Upper lobe of right lung (tissue), 1 donor: Measurements from ENCODE around the gene ARHGEF12. TPM values are rescaled to one million over a fixed set of nuclear protein-coding genes. Genes with fewer than 3 reads are reported as not detected.

Source experiments
- ATAC-seq: fragments of 200-7000 bp; cut with Tn5 transposase; one replicate; pipeline ENCODE4 v1.9.1; 2020; ENCODE audit warnings: mild to moderate bottlenecking, moderate library complexity
- DNase-seq: peaks from one replicate; pipeline ENCODE4 v3.0.0-alpha.2; 2020
- H3K27ac ChIP-seq: fragments of 200-600 bp; one replicate; pipeline ENCODE4 v1.8.0; 2022
- H3K27me3 ChIP-seq: fragments of 200-600 bp; one replicate; pipeline ENCODE4 v1.8.0; 2022; ENCODE audit warnings: mild to moderate bottlenecking
- H3K36me3 ChIP-seq: fragments of 200-600 bp; one replicate; pipeline ENCODE4 v1.8.0; 2022
- H3K4me1 ChIP-seq: fragments of 200-600 bp; one replicate; pipeline ENCODE4 v1.8.0; 2022
- H3K4me3 ChIP-seq: fragments of 200-600 bp; one replicate; pipeline ENCODE4 v1.8.0; 2022; ENCODE audit warnings: mild to moderate bottlenecking
- H3K9me3 ChIP-seq: fragments of 200-600 bp; one replicate; pipeline ENCODE4 v1.8.0; 2022
- intact Hi-C: fragments of 100-400 bp; cut with DNase I; formaldehyde crosslinking; loops from one replicate; pipeline ENCODE4 v1.11.0; 2022
- total RNA-seq: library from RNA; stranded (reverse); fragmentation: NEBNext Ultra II Directional; extraction: Animal tissue kit (Norgen Biotek cat#: 25700); gene quantifications from one replicate; pipeline ENCODE4 v1.2.1, GENCODE V29; 2021
- TF ChIP-seq, protein P1 (sequence below): fragments of 200-600 bp; IDR thresholded peaks from one replicate; pipeline ENCODE4 v1.8.0; 2022; ENCODE audit warnings: antibody characterized with exemption
- donor health status: DM: no; HTN: yes; CAD: no; lungs with severe emphysema.

ARHGEF12 gene
- total RNA-seq, 1 donor from 2014 or later = 132 TPM

DNA sequence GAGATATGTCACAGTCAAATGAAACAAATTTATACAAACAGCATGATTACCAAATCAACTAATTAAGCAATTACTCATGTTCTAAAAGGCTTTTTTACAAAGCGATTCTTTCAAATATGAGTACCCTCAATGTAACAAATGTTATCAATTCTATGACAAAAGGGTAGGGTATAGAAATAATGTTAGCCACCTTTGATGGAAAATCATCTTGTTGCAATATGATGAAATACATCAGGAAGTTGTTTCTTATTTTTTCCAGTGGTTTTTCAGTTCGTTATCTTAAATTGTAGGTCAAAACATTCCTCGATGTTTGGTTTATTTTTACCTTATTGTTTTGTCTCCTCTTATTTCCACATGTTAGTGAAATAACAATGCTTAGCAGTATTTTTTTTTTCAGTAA is 6.5 kb downstream of the ARHGEF12 start:
- H3K27me3 ChIP-seq = no peaks in the 10 kb centered on the region
- H3K4me3 ChIP-seq = no peak overlapping the region
- TF ChIP-seq, protein P1, sequence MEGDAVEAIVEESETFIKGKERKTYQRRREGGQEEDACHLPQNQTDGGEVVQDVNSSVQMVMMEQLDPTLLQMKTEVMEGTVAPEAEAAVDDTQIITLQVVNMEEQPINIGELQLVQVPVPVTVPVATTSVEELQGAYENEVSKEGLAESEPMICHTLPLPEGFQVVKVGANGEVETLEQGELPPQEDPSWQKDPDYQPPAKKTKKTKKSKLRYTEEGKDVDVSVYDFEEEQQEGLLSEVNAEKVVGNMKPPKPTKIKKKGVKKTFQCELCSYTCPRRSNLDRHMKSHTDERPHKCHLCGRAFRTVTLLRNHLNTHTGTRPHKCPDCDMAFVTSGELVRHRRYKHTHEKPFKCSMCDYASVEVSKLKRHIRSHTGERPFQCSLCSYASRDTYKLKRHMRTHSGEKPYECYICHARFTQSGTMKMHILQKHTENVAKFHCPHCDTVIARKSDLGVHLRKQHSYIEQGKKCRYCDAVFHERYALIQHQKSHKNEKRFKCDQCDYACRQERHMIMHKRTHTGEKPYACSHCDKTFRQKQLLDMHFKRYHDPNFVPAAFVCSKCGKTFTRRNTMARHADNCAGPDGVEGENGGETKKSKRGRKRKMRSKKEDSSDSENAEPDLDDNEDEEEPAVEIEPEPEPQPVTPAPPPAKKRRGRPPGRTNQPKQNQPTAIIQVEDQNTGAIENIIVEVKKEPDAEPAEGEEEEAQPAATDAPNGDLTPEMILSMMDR = no peak
- H3K36me3 ChIP-seq = no peaks in the 10 kb centered on the region
- H3K9me3 ChIP-seq = no peaks in the 10 kb centered on the region
- ATAC-seq = no peak
- H3K4me1 ChIP-seq = peaks cover 42% of the 10 kb centered on the region
- intact Hi-C loops = no loop called here
- DNase-seq = no peak
- H3K27ac ChIP-seq = no peak overlapping the region

DNA sequence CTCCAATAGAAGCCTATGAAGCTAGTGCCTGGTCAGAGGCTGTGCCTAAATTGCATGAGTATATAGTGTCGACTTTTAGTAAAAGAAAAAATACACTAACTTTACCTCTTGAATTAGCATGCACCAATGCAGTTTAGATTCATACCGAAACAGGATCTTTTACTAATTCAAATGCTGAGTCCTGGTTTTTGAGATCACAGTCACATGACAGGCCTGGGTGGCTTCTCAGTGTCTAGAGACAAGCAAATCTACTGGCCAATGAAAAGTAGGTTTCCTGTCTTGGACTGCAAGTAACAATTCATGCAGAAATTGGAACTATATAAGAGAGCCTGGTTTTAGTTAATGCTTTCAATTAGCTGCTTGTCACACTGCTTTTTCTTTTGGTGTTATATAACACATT is 7.2 kb downstream of the ARHGEF12 start:
- no peak overlapping the region for H3K27ac ChIP-seq
- peak; percentile 43 for ATAC-seq

DNA sequence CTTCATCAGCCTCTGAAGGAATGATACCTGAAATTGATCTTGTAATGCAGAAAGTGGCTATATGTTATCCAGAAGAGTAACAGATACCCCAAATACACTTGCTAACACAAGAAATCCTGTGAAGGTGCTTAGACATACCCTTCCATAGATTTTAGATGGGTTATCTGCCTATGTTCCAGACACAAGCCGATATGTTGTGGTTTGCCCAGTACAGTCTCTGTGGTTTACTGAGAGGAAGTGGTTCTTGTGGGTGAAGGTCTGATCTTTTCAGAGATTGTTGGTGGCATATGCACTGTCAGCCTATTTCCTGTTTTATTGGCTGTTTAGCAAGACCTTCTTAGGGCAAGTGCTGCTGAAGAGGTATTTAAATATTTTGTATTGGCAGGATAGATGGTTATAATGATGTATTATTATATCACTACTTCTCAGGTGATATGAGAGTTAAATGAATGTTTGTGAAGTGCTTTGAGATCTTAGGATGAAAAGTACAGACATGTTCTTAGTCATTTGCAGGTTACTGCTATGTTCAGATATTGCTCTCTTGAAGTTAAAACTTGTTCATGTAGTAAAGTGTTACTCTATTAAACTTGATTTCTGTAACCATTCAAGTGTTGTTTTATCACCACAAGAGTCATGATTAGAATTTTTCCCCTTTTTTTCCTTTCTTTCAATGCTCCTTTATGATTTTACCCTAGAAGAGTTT is 8.2 kb downstream of the ARHGEF12 start:
- H3K4me1 ChIP-seq = peaks cover 42% of the 10 kb centered on the region
- no peaks in the 10 kb centered on the region for H3K9me3 ChIP-seq
- H3K36me3 ChIP-seq = no peaks in the 10 kb centered on the region
- ATAC-seq (peak; percentile 85), DNase-seq (no peak)
- TF ChIP-seq, protein P1 = no peak
- no peak overlapping the region for H3K4me3 ChIP-seq
- no peaks in the 10 kb centered on the region for H3K27me3 ChIP-seq
- intact Hi-C loops = no loop called here
- H3K27ac ChIP-seq = no peak overlapping the region

More for the DNA sequence above, 7.2 kb downstream of the ARHGEF12 start:
- intact Hi-C loops = no loop called here
- H3K4me3 ChIP-seq = no peak overlapping the region
- no peaks in the 10 kb centered on the region for H3K9me3 ChIP-seq
- TF ChIP-seq, protein P1 = no peak
- H3K27me3 ChIP-seq = no peaks in the 10 kb centered on the region
- no peak for DNase-seq
- peaks cover 42% of the 10 kb centered on the region for H3K4me1 ChIP-seq
- H3K36me3 ChIP-seq = no peaks in the 10 kb centered on the region

DNA sequence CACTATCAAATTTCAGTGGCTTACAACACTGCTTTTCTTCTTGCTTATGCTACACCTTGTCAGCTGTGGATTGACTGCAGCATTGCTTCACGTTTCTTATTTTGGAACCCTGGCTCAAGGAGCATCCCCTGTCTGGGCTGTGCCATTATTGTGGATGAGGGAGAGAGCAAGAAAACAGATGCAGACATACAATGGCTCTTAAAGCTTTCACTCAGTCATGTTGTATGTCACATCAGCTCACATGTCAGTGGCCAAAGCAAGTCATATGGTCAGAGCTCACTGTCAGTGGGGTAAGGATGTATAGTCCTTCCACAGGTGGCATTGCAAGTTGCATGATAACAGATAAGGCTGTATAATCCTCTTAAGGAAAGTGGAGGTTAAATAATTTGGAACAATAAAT is 10.0 kb downstream of the ARHGEF12 start:
- intact Hi-C loops = no loop called here

DNA sequence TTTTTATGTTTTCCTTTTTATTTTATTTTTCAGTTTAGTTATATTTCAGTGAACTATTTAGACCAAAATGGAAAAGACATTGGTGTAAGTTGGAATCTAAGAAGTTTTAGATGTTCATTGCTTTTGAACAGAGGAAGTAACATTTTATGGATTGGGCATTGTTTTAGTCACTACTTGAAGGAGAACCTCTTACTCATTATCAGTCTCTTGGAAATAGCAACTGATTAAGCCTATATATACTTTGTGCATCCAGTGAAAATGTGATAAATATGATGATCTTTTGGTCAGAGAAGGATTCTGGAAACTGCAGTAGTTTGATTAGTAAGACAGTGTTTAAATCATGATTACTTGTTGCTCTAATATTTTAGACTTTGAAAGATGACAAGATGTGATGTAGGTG is 14.4 kb downstream of the ARHGEF12 start:
- no peaks in the 10 kb centered on the region for H3K36me3 ChIP-seq
- ATAC-seq = no peak
- no peak overlapping the region for H3K27ac ChIP-seq
- no peak for DNase-seq
- TF ChIP-seq, protein P1 = no peak
- H3K9me3 ChIP-seq = no peaks in the 10 kb centered on the region
- H3K4me1 ChIP-seq = peaks cover 17% of the 10 kb centered on the region
- no peak overlapping the region for H3K4me3 ChIP-seq
- H3K27me3 ChIP-seq = no peaks in the 10 kb centered on the region
- intact Hi-C loops = no loop called here

More for the DNA sequence above, 10.0 kb downstream of the ARHGEF12 start:
- H3K4me3 ChIP-seq = no peak overlapping the region
- TF ChIP-seq, protein P1 = no peak
- H3K27me3 ChIP-seq = no peaks in the 10 kb centered on the region
- H3K36me3 ChIP-seq = no peaks in the 10 kb centered on the region
- H3K4me1 ChIP-seq = peaks cover 33% of the 10 kb centered on the region
- no peak for DNase-seq
- H3K9me3 ChIP-seq = no peaks in the 10 kb centered on the region
- no peak overlapping the region for H3K27ac ChIP-seq
- ATAC-seq = no peak

DNA sequence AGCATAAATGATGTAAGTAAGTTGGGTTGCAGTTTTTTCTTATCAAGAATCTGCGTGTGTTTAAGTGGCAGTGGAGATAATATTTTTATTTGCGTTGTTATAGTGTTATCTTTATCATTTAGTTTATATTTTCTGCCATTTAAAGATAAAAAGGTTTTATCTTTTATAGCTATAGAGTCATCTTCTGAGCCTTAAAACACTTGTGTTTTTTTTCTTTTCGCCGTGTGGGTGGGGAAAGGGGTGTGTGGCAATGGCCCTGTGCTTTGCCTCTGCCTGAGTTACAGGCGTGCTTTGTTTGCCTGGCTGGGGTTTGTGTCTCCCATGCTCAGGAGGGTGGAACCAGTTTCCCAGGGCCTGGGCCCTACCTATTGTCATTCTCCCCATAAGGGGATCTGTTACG is 16.2 kb downstream of the ARHGEF12 start:
- ATAC-seq = no peak
- H3K27ac ChIP-seq = no peak overlapping the region
- TF ChIP-seq, protein P1 = no peak
- DNase-seq = no peak
- no peak overlapping the region for H3K4me3 ChIP-seq
- no peaks in the 10 kb centered on the region for H3K27me3 ChIP-seq
- H3K4me1 ChIP-seq = peaks cover 6% of the 10 kb centered on the region
- H3K36me3 ChIP-seq = no peaks in the 10 kb centered on the region
- H3K9me3 ChIP-seq = no peaks in the 10 kb centered on the region
- intact Hi-C loops = no loop called here
